Measurements from ENCODE around the gene IFI35. TPM values are rescaled to one million over a fixed set of nuclear protein-coding genes. Genes with fewer than 3 reads are reported as not detected.
"Not testable (repeated sequence)": the region's sequence is repeated elsewhere in the genome, so short reads cannot be mapped to it uniquely, and the experiment has no call there.

The IFI35 gene
- polyA plus RNA-seq (ENCODE audit: insufficient read length in 3 of 3), result 10 to 100 TPM in 2 of 3 donors, 1 to 10 TPM in 1; 9.3 to 12.9 (median 11.0) TPM
- long read RNA-seq, donor 1, partial matches to known transcripts, result 0 of 3 reads
- long read RNA-seq, donor 1, other reads (novel, unspliced or antisense), result 0 of 3 reads
- long read RNA-seq, donor 2, partial matches to known transcripts, result 0 of 3 reads
- long read RNA-seq, donor 2, other reads (novel, unspliced or antisense), result 0 of 3 reads
- long read RNA-seq, donor 3, transcript IFI35-204 (7 exons, 1,232 nt), result major isoform, 5 of 11 reads
- long read RNA-seq, donor 3, partial matches to known transcripts, result 5 of 11 reads
- long read RNA-seq, donor 3, other reads (novel, unspliced or antisense), result 0 of 11 reads
- long read RNA-seq, donor 4, partial matches to known transcripts, result 5 of 6 reads
- long read RNA-seq, donor 4, other reads (novel, unspliced or antisense), result 0 of 6 reads
- long read RNA-seq, donor 5, result 0 reads
- long read RNA-seq, donor 6, partial matches to known transcripts, result 0 of 3 reads
- long read RNA-seq, donor 6, other reads (novel, unspliced or antisense), result 0 of 3 reads
- long read RNA-seq, donor 7, partial matches to known transcripts, result 5 of 11 reads
- long read RNA-seq, donor 7, other reads (novel, unspliced or antisense), result 0 of 11 reads
- long read RNA-seq, donor 8, result 0 reads
- long read RNA-seq, donor 9, partial matches to known transcripts, result 0 of 2 reads
- long read RNA-seq, donor 9, other reads (novel, unspliced or antisense), result 0 of 2 reads
- long read RNA-seq, donor 10, transcript IFI35-203 (7 exons, 1,241 nt), result major isoform, 5 of 8 reads
- long read RNA-seq, donor 10, partial matches to known transcripts, result 0 of 8 reads
- long read RNA-seq, donor 10, other reads (novel, unspliced or antisense), result 0 of 8 reads
- long read RNA-seq, donor 11, partial matches to known transcripts, result 0 of 6 reads
- long read RNA-seq, donor 11, other reads (novel, unspliced or antisense), result 0 of 6 reads
- long read RNA-seq, donor 12, partial matches to known transcripts, result 0 of 1 reads
- long read RNA-seq, donor 12, other reads (novel, unspliced or antisense), result 0 of 1 reads
- long read RNA-seq, donor 13, result 0 reads
- long read RNA-seq, donor 14, partial matches to known transcripts, result 0 of 2 reads
- long read RNA-seq, donor 14, other reads (novel, unspliced or antisense), result 0 of 2 reads
- long read RNA-seq, donor 15, partial matches to known transcripts, result 0 of 2 reads
- long read RNA-seq, donor 15, other reads (novel, unspliced or antisense), result 0 of 2 reads
- long read RNA-seq, donor 16, transcript IFI35-204 (7 exons, 1,232 nt), result major isoform, 5 of 20 reads
- long read RNA-seq, donor 16, partial matches to known transcripts, result 12 of 20 reads
- long read RNA-seq, donor 16, other reads (novel, unspliced or antisense), result 0 of 20 reads

DNA sequence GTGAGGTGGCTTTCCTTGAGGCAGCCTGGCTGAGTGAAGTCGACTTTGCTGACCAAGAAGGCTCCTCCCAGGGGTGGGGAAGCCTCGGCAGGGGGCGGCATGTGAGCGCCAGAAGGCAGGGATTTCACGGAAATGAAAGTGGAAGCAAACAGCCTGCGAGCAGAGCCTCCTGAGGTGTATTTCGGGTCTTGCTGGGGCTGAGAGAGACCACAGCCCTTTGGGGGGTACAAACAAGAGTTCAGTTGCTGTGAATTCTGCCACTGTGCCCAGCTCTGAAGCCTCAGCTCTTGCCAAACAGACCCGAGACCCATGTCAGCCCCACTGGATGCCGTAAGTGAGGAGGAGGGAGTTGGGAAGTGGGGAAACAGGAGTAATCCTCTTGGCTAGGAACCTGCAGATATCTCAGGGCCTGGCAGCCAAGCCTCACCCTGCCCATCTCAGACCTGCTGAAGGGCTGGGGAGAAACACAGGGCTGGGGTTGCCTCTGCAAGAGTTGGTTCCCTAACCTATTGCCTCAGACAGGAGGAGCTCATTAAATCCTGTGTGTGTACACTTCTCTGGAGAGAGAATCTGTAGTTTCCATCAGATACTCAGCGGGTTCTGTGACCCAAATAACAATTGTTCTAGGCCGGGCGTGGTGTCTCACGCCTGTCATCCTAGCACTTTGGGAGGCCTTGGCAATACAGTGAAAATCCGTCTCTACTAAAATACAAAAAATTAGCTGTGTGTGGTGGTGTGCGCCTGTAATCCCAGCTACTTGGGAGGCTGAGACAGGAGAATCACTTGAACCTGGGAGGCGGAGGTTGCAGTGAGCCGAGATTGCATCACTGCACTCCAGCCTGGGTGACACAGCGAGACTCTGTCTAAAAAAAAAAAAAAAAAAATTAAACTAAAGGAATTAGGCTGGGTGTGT, at the start of gene IFI35:
Gene IFI35, plus strand, starts transcription at position 146 of the 913 bp plus-strand sequence. Its CDS starts 164 bp downstream, at position 310.
- peak in 2 of 11 donors; percentile 62 to 70 for DNase-seq (ENCODE audit: extremely low read depth in 1 of 11, low read depth in 9 of 11, low spot score in 4 of 11)

DNA sequence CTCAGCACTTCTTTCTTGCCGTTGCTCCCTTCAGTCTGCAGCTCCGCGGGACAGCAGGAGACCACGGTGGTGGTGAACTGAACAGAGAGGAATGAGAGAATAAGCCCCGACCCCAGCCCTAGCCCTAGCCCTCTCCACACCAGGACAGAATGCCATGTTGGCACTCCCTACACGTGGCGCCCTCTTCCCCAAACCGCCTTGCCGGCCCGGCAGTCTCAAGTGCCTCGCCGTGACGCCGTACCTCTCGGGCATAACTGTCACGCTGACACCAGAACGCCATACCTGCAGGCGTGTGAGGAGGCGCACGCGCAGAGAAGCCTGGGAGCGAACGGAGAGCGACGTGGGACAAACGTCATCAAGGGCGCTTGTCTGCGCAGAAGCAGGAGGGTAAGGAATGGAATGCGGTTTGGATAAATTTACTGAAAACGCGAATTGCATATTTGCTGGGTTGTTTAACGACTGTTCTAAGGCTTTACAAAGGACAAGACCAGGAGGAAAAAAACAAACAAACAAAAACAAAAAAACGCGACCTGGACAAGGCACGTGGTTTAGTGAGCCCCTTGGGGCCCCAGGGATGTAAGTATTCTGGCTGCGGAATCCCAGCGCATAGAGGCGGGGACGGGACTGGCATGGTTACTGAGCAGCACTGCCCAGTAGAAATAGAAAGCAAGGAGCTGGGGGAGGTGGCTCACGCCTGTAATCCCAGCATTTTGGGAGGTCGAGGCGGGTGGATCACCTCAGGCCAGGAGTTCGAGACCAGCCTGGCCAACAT, 42.2 kb upstream of the IFI35 start, which contains the start of gene AARSD1:
Gene AARSD1, minus strand, starts transcription at position 294 of the 772 bp plus-strand sequence. Its CDS starts 14 bp downstream, at position 280.
- DNase-seq (ENCODE audit: extremely low read depth in 1 of 11, low read depth in 9 of 11, low spot score in 4 of 11), result peak; percentile 87 to 96 (median 91)

DNA sequence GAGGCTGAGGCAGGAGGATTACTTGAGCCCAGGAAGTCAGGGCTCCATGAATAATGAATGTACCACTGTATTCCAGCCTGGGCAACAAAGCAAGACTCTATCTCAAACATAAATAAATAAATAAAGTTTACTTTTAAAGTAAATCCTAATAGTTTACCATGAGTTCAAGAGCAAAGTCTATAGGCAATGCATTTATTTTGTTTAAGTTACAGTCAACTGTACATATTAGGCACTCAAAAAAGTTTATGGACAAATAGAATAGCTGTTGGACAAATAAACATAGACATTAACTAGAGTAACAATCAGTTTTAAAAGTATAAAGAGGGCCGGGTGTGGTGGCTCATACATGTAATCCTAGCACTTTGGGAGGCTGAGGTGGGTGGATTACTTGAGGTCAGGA, 38.7 kb upstream of the IFI35 start:
- DNase-seq (ENCODE audit: extremely low read depth in 1 of 11, low read depth in 9 of 11, low spot score in 4 of 11), result no peak

DNA sequence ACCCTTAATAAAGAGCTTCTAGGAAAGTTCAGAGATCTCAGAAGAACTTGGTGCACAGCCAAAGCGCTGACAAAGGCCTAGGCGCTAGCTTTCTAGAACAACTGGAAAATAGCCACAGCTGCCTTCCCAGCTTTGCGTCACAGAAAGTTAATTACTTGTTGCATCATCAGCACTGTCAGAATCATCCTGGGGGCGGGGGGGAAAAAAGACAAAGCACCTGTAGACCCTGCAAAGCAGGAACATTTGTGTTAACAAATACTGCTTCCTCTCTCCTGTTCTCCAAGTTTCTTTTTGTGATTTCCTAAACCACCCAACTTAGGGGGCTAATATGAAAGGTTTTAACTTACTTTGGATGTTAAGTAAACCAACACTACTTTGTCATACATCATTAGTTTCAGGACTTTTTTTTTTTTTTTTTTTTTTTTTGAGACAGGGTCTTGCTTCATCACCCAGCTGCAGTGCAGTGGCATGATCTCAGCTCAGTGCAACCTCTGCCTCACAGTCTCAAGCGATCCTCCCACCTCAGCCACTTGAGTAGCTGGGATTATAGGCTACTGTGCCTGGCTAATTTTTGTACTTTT, 37.5 kb upstream of the IFI35 start:
- DNase-seq (ENCODE audit: extremely low read depth in 1 of 11, low read depth in 9 of 11, low spot score in 4 of 11), result peak in 2 of 11 donors; percentile 15 to 30

DNA sequence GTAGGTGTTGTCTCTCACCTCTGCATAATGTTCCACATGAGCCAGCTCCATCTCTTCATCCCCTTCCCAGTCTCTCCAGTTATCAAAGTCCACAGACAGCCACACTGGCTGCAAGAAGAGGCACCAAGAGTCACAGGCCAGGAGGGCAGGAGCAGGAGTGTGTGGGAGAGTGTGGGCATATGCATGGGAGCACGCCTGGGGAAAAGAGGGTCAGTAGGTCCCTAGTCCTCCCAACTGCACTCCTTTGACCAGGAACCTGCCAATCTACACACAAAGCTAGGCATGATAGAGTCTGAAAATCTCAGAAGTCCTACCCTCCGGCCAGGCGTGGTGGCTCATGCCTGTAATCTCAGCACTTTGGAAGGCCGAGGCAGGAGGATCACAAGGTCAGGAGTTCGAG, 35.0 kb upstream of the IFI35 start:
- no peak for DNase-seq (ENCODE audit: extremely low read depth in 1 of 11, low read depth in 9 of 11, low spot score in 4 of 11)

DNA sequence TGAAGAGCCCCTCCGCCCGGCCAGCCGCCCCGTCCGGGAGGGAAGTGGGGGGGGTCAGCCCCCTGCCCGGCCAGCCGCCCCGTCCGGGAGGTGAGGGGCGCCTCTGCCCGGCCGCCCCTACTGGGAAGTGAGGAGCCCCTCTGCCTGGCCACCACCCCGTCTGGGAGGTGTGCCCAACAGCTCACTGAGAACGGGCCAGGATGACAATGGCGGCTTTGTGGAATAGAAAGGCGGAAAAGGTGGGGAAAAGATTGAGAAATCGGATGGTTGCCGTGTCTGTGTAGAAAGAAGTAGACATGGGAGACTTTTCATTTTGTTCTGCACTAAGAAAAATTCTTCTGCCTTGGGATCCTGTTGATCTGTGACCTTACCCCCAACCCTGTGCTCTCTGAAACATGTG, 33.3 kb upstream of the IFI35 start:
- not testable (repeated sequence) for DNase-seq (ENCODE audit: extremely low read depth in 1 of 11, low read depth in 9 of 11, low spot score in 4 of 11)

DNA sequence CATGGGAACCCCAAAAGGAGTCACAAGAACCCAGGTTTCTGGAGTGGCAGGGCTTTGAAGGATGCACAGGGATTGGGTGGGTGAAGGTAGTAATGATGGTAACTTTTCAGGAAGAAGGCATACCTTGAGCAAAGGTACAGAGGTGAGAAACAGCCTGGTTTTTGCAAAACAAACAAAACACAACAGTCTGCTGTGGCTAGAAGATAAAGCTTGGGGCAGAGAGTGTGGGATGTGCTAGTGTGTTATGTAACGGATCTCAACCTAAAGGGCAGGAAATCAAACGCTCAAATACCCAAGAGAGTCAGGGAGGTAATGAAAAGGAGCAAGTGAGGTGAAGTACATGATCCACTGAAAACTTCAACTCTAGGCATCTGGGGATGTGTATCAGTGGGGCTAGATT, 31.3 kb upstream of the IFI35 start:
- DNase-seq (ENCODE audit: extremely low read depth in 1 of 11, low read depth in 9 of 11, low spot score in 4 of 11), result no peak

DNA sequence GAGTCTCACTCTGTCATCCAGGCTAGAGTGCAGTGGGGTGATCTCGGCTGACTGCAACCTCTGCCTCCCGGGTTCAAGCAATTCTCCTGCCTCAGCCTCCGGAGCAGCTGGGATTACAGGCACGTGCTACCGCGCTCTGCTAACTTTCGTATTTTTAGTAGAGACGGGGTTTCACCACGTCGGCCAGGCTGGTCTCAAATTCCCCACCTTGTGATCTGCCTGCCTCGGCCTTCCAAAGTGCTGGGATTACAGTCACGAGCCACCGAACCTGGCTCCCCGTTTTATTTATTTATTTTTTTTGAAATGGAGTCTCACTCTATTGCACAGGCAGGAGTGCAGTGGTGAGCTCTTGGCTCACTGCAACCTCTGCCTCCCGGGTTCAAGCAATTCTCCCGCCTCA, 30.9 kb upstream of the IFI35 start:
- not testable (repeated sequence) for DNase-seq (ENCODE audit: extremely low read depth in 1 of 11, low read depth in 9 of 11, low spot score in 4 of 11)

DNA sequence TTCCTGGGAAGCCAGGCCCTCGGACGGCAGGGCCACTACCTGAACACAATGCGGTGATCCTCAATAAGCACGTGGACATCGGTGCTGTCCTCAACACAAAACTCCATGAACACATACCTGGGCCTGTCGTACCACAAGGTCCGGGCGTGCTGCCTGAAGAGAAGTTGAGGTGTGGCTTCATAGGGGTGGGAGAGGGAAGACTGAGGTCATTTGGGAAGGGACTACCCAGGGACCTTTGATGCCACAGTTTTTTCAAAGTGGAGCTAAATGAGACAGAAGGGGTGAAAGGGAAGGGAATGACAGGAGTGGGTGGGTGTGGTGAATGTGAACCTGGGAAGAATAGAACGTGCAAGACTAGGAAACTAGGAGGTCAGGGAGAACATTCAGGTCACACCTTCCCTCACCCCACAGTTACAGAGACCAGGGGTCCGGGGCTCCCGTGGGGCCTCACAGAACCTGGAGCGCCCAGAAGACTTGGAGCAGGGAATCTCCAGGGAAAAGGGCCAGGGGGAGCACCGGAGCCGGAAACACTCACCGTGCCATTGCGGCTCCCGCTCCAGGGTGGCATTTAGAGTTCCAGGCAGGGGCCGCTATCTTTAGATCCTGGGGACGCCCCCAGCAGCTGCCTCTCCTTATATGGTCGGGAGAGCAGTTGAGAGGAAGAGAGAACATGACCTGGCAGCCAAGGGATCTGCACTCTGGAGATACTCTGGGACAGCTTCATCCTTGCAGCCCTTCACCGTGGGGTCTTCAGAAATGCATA, 26.9 kb upstream of the IFI35 start, which contains the start of gene PTGES3L:
Gene PTGES3L, minus strand, starts transcription at position 570 of the 763 bp plus-strand sequence. Its CDS starts 27 bp downstream, at position 543.
- DNase-seq (ENCODE audit: extremely low read depth in 1 of 11, low read depth in 9 of 11, low spot score in 4 of 11), result peak in 1 of 11 donors; percentile 28

DNA sequence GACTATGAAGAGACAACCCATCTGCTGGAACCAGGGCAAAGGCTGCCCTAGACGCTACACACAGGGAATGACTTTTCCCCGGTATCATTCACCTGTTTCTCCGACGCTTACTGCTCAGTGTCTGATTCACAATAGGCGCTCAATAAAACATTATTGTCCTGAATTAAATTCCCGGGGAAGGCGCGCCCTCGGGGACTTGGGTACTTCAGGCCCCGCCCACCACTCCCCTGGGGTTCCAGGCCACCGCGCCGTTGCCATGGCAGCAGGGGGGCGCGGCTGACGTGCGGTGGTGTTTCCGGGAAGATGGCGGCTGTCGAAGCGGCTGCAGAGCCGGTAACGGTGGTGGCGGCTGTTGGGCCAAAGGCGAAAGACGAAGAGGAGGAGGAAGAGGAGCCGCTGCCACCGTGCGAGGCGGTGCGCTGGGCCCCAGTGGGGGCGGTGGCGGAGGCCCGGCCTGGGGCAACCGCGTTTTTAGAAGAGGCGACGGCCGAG, 26.3 kb upstream of the IFI35 start, which contains the start of gene RUNDC1:
Gene RUNDC1, plus strand, starts transcription at position 292 of the 492 bp plus-strand sequence. Its CDS starts 12 bp downstream, at position 304.
- peak; percentile 77 to 91 (median 83) for DNase-seq (ENCODE audit: extremely low read depth in 1 of 11, low read depth in 9 of 11, low spot score in 4 of 11)

DNA sequence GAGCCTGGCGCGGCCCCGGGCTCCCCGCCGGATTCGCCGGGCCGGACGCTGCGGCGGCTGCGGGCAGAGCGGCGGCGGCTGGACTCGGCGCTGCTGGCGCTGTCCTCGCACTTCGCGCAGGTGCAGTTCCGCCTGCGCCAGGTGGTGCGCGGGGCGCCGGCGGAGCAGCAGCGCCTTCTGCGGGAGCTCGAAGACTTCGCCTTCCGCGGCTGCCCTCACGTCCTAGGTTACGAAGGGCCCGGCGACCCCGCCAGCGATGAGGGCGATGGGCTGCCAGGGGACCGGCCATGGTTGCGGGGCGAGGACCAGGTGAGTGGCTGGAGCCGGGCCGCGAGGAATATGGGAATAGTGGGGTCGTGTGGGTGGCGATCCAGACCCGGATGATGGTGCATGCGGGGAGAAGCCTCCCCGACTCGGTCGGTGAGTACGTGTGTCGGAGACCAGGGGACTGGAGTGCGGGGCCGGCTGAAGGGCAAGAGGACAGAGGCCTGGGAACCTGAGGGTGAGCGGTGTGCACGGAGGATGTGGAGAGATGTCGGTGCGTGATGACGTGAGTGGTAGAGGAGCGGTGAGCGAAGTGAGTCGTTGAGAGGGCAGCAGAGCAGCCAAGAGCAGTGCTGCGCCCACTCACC, 25.7 kb upstream of the IFI35 start:
- DNase-seq (ENCODE audit: extremely low read depth in 1 of 11, low read depth in 9 of 11, low spot score in 4 of 11), result peak in 1 of 11 donors; percentile 31

DNA sequence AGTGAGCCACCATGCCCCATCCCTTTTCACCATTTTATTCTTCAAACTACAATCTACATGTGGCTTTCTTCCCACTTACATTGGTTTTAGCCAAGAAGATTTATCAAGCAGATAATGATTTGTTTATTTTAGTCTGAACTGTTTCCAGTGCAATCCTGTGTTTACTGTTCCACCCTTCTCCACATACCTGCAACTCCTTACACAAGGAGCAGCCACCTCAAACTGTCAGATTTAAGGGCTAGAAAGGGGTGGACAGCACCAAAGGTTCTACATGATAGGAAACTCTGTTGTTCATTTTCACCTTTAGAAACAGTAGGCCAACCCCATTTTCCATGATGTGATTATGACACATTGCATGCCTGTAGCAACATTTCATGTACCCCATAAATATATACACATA, 24.3 kb upstream of the IFI35 start:
- DNase-seq (ENCODE audit: extremely low read depth in 1 of 11, low read depth in 9 of 11, low spot score in 4 of 11), result no peak

DNA sequence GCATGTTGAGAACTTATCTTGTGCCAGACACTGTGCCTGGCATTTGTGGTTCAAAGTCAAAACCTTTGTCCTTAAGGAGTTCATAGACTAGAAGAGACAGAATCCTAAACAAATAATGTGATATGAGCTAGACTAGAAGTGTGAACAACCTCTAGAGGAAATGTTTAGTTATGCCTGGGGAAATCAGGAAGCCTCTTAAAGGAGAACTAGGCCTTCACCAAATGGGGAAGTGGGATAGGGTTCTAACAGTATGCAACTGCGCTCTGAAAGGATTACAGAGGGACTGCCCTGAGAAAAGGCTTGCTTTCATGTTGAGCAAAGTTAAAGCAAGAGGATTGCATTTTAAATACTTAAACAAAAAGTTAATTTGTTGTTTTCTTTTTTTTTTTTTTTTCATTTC, 21.4 kb upstream of the IFI35 start:
- DNase-seq (ENCODE audit: extremely low read depth in 1 of 11, low read depth in 9 of 11, low spot score in 4 of 11), result no peak

DNA sequence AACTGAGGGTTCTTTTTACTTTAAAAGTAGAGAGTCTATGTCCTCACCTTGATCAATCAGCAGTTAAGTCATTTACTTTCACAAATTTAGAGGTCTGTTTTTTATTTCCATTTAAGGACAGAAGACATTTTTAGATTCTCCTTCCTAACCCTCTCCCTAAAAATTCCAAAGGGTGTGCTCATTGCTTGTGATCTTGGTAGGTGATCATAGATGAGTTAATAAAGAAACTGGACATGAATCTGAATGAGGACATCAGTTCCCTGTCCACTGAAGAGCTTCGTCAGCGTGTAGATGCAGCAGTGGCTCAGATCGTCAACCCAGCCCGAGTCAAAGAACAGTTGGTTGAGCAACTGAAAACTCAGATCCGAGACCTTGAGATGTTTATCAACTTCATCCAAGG, 17.4 kb upstream of the IFI35 start:
- no peak for DNase-seq (ENCODE audit: extremely low read depth in 1 of 11, low read depth in 9 of 11, low spot score in 4 of 11)
